ENCODE results near the gene IL37.

The IL37 gene

DNA sequence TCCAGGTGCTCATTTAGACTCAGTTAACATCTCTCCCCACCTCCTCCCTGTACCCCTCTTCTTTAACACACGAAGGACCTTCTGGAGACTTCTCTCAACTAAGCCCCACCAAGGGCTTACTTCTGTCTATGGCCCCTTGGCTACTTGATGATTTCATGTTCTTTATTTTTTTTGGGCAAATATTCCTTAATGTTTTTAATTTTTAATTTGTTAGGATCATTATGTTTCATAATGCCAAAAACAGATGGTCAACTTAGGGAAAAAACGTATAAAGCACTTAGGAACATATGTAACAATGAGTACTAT lies 25.9 kb downstream of the IL37 start:
- H3K36me3 ChIP-seq (ENCODE audit: insufficient read depth, low read length): no peaks in the 10 kb centered on the region
- H2AFZ ChIP-seq (ENCODE audit: low read length): no peak overlapping the region
- no peak overlapping the region for H3K9ac ChIP-seq (ENCODE audit: low read length)
- no peaks in the 10 kb centered on the region for H3K4me1 ChIP-seq (ENCODE audit: insufficient read depth, low read length, severe bottlenecking)
- TF ChIP-seq CTCF (IDR thresholded peaks at IDR 0.05; ENCODE audit: low read length) (no peak), EZH2 (IDR thresholded peaks at IDR 0.05; ENCODE audit: borderline replicate concordance, low read length) (no peak)
- no peaks in the 10 kb centered on the region for H4K20me1 ChIP-seq (ENCODE audit: insufficient read depth, low read length)
- no peak overlapping the region for H3K4me3 ChIP-seq (ENCODE audit: low read depth, low read length, poor library complexity, severe bottlenecking)
- no peaks in the 10 kb centered on the region for H3K79me2 ChIP-seq (ENCODE audit: insufficient read depth, low read length)
- no peak overlapping the region for H3K4me2 ChIP-seq (ENCODE audit: low read length)
- H3F3A ChIP-seq (ENCODE audit: insufficient read depth, low read length): no peaks in the 10 kb centered on the region
- 0 out of 2 replicates have a peak, but pooled peaks cover 3% of the 10 kb centered on the region for H3K27me3 ChIP-seq (ENCODE audit: insufficient read depth, low read length)
- H3K9me3 ChIP-seq (ENCODE audit: low read length): no peaks in the 10 kb centered on the region
- no peak overlapping the region for H3K27ac ChIP-seq (ENCODE audit: low read depth, low read length, poor library complexity, severe bottlenecking)
- no peaks in the 10 kb centered on the region for H3K9me2 ChIP-seq (ENCODE audit: low read depth, low read length)

DNA sequence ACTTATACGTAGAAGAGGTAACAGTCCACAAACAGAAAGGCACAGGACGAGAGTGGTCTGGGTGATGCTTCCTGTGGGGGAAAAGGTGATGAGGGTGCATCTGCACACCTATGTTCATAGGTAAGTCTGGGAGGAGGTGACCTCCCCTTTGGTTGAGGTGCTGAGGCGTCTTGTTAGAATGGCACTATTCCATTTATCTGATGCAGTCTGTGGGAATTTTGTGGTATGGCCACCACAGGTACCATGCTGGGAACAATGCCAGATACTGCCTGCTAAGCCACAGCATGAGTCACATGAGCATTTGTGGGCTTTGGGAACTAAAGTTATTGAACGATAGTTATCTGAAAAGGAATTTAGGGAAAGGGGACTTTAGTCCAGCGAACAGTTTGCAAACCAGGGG lies 27.9 kb downstream of the IL37 start:
- Histone ChIP-seq H3K4me3 (ENCODE audit: low read depth, low read length, poor library complexity, severe bottlenecking) (no peak overlapping the region), H3F3A (ENCODE audit: insufficient read depth, low read length) (no peaks in the 10 kb centered on the region), H3K9ac (ENCODE audit: low read length) (no peak overlapping the region), H3K9me3 (ENCODE audit: low read length) (no peaks in the 10 kb centered on the region), H3K9me2 (ENCODE audit: low read depth, low read length) (no peaks in the 10 kb centered on the region), H2AFZ (ENCODE audit: low read length) (no peak overlapping the region), H3K27me3 (ENCODE audit: insufficient read depth, low read length) (0 out of 2 replicates have a peak, but pooled peaks cover 3% of the 10 kb centered on the region), H3K4me2 (ENCODE audit: low read length) (no peak overlapping the region), H3K4me1 (ENCODE audit: insufficient read depth, low read length, severe bottlenecking) (no peaks in the 10 kb centered on the region), H3K27ac (ENCODE audit: low read depth, low read length, poor library complexity, severe bottlenecking) (no peak overlapping the region), H4K20me1 (ENCODE audit: insufficient read depth, low read length) (no peaks in the 10 kb centered on the region), H3K36me3 (ENCODE audit: insufficient read depth, low read length) (no peaks in the 10 kb centered on the region), H3K79me2 (ENCODE audit: insufficient read depth, low read length) (no peaks in the 10 kb centered on the region)
- TF ChIP-seq EZH2 (IDR thresholded peaks at IDR 0.05; ENCODE audit: borderline replicate concordance, low read length): no peak
- TF ChIP-seq CTCF (IDR thresholded peaks at IDR 0.05; ENCODE audit: low read length): no peak

- no peaks in the 10 kb centered on the region for H3K79me2 ChIP-seq (ENCODE audit: insufficient read depth, low read length)
- H3K36me3 ChIP-seq (ENCODE audit: insufficient read depth, low read length): no peaks in the 10 kb centered on the region
- no peaks in the 10 kb centered on the region for H3K9me3 ChIP-seq (ENCODE audit: low read length)
- 0 out of 2 replicates have a peak, but pooled peaks cover 3% of the 10 kb centered on the region for H3K27me3 ChIP-seq (ENCODE audit: insufficient read depth, low read length)
- no peak overlapping the region for H3K4me3 ChIP-seq (ENCODE audit: low read depth, low read length, poor library complexity, severe bottlenecking)
- H3K4me2 ChIP-seq (ENCODE audit: low read length): no peak overlapping the region
- no peak overlapping the region for H3K27ac ChIP-seq (ENCODE audit: low read depth, low read length, poor library complexity, severe bottlenecking)
- no peak for TF ChIP-seq EZH2 (IDR thresholded peaks at IDR 0.05; ENCODE audit: borderline replicate concordance, low read length)
- TF ChIP-seq CTCF (IDR thresholded peaks at IDR 0.05; ENCODE audit: low read length): no peak
- H4K20me1 ChIP-seq (ENCODE audit: insufficient read depth, low read length): no peaks in the 10 kb centered on the region
- H2AFZ ChIP-seq (ENCODE audit: low read length): no peak overlapping the region
- H3F3A ChIP-seq (ENCODE audit: insufficient read depth, low read length): no peaks in the 10 kb centered on the region
- H3K9me2 ChIP-seq (ENCODE audit: low read depth, low read length): no peaks in the 10 kb centered on the region
- no peak overlapping the region for H3K9ac ChIP-seq (ENCODE audit: low read length)
- no peaks in the 10 kb centered on the region for H3K4me1 ChIP-seq (ENCODE audit: insufficient read depth, low read length, severe bottlenecking)
Measured at GRCh38 chr2:112939425-112939824, 28.5 kb downstream of the IL37 start.

Measured in OCI-LY1 (cell line).